Ecto neural progenitor cell (in vitro differentiated cells): ENCODE data around the gene GABRR1.
A peak's percentile ranks its signal among the peaks of the same experiment; 100 is the strongest.

ENCODE experiments used
- DNase-seq: peaks from one replicate; pipeline ENCODE4 v3.0.0-alpha.2; 2018; ENCODE audit warnings: low spot score

The GABRR1 gene

DNA sequence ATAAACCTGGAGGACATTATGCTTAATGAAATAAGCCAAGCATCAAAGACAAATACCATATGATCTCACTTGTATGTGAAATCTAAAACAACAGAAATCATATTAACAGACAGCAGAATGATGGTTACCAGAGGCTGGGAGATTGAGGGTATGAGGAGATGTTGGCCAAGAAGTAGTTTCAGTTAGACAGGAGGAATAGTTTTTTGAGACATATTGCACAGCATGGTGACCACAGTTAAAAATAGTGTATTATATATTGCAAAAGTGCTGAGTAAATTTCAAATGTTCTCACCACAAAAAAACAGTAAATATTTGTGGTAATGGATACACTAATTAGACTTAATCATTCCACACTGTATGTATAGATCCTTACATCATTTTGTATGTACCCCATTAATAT, 1.8 kb downstream of the GABRR1 start:
- no peak for DNase-seq

DNA sequence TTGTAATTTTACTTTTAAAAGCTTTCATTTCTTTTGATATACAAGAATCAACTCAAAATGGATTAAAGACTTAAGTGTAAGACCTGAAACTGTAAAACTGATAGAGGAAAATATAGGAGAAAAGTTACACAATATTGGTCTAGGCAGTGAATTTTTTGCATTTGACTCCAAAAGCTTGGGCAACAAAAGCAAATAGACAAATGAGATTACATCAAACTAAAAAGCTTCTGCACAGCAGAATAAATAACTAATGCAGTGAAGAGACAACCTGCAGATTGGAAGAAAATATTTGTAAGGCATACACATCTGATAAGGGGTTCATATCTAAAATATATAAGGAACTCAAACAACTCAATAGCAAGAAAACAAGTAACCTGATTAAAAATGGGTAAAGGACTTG, 3.0 kb downstream of the GABRR1 start:
- no peak for DNase-seq

DNA sequence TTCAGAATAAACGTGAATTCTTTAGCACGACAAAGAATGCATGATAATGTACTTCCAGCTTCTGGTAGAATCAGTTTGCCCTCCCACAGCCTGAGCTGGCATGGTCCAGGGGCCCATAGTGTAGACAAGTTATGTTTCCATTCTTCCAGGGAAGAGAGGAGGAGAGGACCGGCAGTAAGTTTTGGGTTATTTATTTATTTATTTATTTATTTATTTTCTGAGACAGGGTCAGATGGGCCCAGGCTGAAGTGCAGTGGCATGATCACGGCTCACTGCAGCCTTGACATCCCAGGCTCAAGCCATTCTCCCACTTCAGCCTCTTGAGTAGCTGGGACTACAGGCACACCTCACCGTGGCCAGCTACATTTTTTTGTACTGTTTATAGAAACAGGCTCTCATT, 4.7 kb downstream of the GABRR1 start:
- DNase-seq: no peak

DNA sequence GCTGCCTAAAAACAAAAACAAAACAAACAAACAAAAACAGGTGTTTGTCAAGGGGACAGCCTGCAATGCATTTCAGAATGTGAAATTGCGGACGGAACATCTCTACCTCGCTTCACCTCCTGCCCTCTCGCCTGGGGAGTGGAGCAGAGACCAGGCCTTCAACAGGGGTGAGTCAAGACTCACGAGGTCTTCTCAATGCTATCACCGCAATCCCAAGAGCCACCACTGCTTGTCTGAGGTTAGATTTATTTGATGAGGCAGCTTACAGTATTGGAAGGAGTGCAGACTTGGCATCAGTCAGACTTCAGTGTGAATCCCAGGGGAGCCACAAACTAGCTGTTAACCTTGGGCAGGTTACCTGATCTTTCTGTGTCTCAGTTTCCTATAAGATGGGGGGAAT, 7.7 kb downstream of the GABRR1 start:
- DNase-seq: no peak

DNA sequence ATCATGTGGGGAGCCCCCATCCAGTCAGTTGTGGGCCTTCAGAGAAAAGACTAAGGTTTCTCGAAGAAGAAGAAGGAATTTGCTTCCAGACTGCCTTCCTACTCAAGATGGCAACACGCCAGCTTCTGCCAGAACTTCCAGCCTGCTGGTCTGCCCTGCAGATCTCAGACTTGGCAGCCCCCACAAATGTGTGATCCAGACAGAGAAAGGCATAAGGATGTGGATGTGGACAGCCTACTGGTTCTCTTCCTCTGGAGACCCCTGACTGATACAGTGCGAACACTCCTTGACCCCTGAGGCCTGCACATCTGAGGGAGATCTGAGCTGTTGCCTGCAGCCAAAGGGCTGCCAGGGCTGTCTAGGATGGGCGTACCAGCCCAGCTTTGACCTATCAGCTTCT, 8.6 kb downstream of the GABRR1 start:
- no peak for DNase-seq

DNA sequence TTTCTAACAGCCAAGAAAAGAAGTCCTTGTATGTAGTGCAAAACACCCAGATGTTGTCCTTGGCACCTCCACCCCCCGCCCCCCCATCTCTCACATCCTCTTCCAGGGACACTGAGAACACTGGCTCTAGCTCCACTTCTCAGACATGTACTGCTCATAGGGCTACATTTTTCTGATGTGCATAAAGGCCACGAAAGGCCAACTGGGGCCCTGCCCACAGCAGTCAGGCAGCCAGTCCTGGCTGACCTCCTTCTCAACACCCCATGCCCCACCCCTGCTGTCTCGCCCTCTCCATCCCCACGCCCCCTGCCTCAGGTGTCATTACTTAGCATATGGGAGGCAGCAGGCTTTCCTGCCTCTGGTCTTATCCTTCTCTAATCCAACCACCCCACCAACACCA, 11.3 kb downstream of the GABRR1 start:
- no peak for DNase-seq

DNA sequence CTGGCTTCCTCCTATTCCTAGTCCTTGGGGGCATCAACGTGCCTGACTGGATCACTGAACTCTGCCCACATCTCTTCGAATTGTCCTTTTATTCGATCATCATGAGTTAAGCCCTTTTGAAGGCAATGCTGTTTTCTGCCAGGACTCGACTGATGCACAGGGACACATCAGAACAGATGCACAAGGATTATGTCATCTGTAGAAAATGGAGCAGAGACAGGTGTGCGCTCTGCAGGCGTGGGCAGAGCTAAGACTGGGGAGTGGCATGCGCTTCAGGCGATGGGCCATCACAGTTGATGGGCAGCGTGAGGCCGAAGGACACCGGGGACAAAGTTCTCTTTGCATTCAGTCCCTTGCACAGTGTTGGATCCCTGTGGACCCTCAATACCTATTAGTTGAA, 13.1 kb downstream of the GABRR1 start:
- DNase-seq: no peak

DNA sequence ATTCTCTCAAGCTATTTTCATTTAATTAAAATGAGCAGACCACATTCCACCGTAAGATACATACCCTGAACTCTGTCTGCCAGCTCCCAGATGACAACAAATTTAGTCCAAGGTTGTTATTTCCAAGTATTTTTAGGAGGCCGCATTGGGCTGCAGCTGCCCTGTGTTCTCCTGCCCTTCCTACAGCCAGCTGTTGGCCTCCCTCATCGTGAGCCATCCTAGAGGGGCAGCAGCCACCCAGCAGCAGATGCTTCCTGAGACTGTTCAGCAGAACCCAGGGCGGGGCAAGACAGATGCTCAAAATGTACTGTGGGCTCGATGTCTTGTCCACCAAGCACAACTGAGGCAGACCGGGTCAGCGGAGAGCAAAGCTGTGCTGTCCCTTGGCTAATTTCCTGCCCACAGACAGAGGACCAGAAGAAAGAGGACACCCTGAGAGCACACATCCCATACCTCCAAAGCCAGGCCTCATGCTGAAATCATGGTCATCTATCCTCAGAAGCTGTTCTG, 16.4 kb downstream of the GABRR1 start:
- DNase-seq: no peak

DNA sequence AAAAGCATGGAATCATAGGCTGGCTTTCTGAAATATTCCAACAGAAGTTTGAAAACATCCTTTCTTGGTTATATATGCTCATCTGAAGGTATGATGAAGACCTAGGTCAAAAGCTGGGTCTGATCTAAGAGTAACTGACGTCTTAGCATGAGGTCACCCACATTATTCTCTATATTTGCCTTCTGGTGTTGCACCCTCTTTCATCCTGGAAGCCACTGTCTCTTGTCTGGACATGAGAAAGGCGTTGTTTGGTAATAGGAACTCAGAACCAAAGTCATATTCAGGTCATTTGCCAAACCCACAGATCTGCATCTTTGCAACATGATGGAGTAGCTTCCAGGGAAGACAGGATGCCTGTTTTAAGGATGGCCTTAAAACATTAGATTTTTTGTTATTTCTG, 17.6 kb downstream of the GABRR1 start:
- DNase-seq: no peak

DNA sequence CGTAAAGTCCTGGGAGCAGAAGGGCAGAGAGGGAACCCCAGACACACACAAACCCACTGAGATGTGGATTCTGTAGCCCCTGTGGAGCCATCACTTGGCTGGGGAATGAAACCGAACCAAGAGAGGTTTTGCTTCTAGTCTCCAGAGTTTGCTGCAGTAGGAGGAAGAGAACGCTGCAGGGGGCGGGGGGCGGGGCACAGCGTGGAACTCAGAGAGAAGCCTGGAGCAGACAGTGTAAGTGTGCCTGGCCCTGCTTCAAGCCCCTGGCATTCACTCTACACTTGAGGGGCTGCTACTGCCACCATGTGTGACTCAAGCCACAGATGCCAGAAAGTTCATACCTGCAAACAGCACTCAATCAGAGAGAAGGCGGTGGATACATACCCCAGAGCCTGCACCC, 18.9 kb downstream of the GABRR1 start:
- no peak for DNase-seq

DNA sequence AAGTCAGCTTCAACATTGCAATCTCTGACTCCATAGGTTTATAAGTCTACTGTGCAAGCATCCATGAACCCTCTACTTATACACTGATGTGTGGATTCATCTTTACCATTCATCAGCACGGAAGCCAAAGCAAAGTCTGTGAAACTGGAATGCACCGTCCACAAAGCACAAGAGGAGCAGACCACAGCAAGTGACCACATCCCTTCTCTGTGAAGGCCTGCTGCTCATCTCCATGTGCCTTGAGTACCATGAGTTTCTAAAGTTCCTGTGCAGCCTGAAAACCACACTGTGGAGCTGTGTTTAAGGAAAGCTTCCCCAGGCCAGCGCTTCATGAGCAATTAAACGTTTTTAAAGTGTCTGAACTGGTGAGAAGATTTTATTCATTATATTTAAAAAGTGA, 20.0 kb downstream of the GABRR1 start:
- no peak for DNase-seq

DNA sequence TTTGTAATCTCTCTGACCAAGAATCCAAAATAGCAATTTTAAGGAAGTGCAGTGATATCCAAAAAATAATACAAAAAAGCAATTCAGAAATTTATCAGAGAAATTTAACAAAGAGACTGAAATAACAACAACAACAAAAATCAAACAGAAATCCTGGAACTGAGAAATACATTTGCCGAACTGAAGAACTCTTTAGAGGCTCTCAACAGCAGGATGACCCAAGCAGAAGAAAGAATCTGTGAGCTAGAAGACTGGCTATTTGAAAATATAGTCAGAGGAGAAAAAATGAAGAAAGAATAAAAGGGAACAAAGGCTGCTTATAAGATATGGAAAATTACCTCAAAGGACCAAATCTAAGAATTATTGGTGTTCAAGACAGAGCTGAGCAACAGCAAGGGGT, 22.6 kb downstream of the GABRR1 start:
- DNase-seq: no peak

DNA sequence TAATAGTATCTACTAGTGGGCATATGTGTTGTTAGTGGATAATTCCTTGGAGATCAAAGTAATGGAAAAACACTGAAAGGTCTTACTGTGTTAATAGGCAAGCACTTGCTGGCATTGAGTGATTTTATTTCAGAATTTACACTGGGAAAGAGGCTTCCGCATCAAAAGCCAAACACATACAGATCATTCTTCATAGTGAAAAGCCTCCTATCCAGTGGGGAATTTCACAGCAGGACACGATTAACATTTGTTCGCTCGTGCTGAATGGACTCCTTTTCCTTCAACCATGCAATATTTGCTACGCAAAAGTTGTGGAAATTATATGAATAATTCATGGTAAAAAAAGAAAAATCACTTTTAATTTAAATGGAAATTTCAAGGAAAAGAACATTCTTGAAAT, 26.4 kb downstream of the GABRR1 start:
- DNase-seq: no peak

DNA sequence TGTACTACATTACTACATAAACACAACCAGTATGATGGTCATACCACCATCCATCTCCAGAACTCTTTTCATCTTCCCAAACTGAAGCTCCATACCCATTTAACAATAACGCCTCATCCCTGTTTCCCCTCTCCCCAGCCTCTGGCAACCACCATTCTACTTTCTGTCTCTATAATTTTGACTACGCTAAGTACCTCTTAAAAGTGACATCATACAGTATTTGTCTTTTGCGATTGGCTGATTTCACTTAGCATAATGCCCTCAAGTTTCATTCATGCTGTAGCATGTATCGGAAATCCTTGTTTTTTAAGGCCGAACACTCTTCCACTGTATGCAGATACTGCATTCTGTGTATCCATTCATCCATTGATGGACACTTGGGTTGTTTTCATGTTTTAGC, 29.7 kb downstream of the GABRR1 start:
- DNase-seq: no peak

DNA sequence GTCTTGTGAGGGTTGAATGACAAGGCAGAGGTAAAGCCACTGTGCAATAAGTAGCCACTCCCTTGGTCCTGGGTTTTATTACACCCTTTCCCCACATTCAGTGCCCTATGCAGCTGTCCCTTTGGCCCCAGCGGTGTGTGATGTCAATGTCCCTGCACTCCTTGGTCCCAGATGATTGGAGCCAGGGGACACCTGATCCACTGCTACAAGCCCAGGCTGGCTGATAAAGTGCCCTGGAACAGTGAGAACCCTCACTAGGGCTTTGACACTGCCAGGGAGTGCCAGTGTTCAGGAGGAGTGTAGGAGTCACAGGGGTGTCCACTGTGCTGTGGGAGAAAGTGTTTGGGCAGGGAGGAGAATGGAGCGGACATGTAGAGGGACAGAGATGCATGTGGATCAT, 30.4 kb downstream of the GABRR1 start:
- no peak for DNase-seq

DNA sequence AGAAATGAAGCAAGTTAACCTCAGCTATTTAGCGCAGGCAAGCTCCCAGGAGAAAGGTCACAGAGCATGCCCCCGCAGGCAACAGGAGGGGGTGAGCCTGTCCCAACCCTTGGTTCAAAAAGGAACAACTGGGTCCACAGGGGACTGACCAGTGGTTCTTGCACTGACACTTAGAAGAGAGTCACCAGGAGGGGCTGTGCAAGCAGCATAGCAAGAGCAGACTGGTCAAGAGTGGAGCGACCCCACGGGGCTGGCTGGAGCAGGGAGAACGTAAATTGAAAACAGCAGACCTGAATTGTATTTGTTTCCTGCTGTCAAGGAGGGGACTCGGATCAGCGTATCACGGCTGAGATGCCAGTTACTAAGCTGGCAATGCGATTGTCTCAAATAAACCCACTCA, 32.8 kb downstream of the GABRR1 start:
- peak; percentile 52 for DNase-seq

DNA sequence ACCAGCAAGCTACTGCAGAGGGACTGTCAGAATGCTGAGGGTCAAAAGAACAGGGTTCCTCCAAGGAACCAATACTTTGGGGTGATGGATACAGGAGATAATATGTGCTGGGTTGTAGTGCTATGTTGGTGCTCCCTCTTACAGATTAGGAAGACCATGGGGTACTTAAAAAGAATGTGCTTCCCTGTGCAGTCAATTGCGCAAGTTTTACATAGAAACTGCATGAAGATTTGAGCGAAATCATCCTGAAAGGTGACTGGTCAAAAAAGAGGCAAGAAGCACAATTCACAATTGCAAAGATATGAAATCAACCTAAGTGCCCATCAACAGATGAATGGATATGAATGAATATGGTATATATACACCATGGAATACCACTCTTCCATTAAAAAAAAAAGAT, 33.9 kb downstream of the GABRR1 start:
- no peak for DNase-seq

DNA sequence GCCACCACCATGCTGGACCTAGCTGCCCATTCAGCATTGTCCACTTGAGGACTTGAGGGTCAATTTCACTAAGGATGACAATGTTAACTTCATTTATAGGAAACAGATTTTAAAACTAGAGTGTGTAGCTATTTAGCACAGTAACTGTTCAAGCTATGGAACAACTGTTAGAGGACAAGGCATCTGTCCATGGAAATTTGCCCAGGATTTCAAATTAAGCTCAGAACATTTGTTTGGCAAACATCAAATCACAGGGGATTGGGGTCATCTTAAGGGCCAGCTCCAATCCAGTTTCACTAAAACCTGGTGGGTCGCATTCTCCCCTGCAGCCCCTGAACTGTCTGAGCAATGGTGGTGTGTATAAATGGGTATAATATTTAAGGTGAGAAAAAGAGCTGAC, 36.2 kb downstream of the GABRR1 start:
- no peak for DNase-seq

DNA sequence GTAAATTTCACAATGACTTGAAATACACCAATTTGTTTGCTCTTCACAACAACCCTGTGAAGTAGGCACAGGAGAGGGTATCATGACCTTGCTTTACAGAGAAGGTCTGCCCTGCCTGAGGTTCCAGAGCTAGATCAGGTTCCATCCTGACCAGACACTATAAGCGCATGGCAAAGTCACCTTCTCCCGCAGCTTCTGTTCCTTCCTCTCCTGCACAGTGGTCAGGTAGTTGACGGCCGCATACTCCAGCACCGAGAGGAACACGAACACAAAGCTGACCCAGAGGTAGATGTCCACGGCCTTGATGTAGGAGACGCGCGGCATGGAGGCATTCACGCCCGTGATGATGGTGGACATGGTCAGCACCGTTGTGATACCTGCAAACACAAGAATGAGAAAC, 37.0 kb downstream of the GABRR1 start:
- DNase-seq: no peak

DNA sequence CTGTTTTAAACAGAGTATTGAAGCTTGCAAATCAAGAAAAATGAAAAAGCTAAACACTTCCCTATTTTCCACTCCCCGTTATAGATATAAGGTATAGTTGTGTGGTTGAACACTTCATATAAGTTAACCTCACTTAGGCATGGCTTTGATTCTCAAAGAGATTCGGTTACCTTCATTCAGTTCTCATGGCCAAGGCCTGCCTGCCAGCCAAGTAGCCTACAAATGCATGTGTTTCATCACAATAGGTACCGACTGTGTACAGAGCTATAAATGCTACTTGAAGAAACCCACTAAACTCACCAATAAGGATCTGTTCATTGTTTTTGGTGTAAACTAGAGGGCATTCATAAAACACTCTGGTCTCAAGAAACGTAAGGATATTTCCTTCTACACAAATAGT, 43.5 kb downstream of the GABRR1 start:
- DNase-seq: no peak

DNA sequence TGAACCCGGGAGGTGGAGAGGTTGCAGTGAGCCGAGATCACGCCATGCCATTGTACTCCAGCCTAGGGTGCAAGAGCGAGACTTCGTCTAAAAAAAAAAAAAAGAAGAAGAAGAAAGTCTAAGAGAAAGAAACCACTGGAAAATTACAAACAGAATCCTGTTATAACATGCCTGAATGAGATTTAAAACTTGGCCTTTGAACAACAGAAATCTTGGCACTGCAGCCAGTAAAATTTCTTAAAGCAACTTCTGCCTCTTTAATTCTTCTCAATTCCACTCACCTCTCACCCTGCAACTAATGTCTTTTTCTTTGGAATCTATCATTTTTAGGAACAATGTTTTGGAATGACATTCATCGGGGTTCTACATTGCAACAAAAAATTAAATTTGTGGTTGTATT, 45.0 kb downstream of the GABRR1 start:
- no peak for DNase-seq

DNA sequence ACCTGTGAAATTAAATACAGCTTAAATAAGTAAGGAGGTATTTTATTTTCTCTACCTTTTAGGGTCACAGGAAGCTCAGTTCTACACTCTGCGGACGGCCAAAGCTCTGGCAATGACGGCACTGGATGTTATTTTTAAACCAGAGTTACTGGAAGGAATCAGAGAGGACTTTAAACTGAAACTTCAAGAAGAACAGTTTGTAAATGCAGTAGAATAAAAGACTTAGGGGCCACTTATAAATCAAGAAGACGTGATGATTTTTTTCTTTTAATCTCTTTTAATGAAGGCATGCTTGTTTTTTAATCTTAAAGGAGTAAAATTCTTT, 55.1 kb downstream of the GABRR1 start:
- DNase-seq: no peak

DNA sequence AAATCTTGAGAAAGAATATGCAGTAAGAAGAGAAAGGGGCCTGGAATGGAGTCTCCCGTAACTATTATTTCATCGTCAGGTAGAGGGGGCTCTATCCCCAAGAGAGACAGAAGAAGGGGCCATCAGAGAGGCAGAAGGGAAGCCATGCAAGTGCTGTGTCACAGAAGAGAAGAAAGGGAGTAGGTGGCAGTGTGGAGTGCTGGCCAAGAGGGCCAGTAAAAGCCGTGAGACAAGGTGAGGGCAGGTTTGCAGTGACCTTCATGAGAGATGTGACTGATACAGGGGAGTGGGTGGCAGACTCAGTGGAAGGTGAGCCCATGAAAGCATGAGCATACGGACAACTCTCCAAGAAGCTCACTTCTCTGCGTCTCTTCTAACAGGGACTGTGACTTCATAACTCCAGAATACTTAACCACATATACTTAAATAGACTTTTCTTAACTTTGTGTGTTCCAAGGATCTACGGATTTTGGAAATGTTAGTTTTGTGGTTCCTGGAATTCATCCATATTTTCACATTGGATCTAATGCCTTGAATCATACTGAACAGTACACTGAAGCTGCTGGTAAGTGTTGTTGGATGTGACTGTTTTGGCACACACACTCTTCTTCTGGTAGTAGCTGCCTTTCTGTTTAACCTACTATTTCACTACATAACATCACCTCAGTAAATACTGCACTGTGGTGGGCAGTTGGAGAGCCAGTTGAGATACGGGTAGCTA, 55.7 kb downstream of the GABRR1 start:
- DNase-seq: no peak

DNA sequence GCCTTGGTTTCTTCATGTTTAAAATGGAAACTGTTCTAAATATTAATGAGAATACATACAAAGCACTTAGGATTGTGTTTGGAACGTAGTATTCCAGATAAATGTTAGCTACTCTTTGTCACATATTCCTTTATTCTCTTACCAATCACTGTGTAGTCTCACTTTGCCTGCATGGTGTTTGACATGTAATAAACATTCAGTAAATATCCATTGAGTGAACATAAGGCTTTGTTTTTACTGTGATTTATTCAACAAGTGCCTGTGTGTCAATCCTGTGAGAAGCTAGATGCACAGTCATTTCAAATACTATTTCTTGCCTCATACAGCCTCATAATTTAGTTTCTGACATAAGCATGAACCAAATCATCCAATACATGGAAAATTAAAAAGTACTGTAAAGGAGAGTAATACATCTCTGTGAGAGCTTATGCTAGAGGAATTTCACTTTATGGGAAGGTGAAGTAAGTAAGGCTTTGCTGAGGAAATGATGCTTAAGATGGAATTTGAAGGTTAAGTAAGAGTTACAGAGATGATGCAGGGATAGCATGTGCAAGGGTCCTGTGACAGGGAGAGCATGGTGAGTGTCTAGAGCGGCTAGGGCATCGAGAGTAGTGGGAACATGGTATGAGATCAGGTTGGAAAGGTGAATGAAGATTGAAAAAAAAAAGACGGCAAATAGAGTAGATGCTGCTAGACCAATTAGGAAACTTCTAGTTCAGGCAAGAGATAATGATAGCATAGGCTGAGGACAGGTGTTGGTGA, 56.6 kb downstream of the GABRR1 start:
- DNase-seq: no peak
